PC-3 (cell line): ENCODE results near the gene GALNT18.

Experiments used
- CTCF ChIP-seq: fragments of 300-600 bp; sonication (generic); conservative IDR thresholded peaks from 2 replicates; pipeline ENCODE4 v1.5.1; 2017; ENCODE audit warnings: antibody characterized with exemption, low read depth, mild to moderate bottlenecking, low read length
- EZH2 ChIP-seq: fragments of 300-600 bp; sonication (generic); IDR thresholded peaks from one replicate; pipeline ENCODE4 v1.6.1; 2017; ENCODE audit warnings: antibody characterized with exemption, mild to moderate bottlenecking, low read length; ENCODE audit not compliant: unreplicated experiment
- EZH2phosphoT487 ChIP-seq: fragments of 300-600 bp; sonication (generic); IDR thresholded peaks from 2 replicates; pipeline ENCODE4 v1.6.1; 2018; ENCODE audit warnings: mild to moderate bottlenecking, antibody characterized with exemption, low read length, borderline replicate concordance

- TF ChIP-seq CTCF (no peak), EZH2 (no peak), EZH2phosphoT487 (no peak)
Measured at GRCh38 chr11:11356842-11357241, 265.0 kb downstream of the GALNT18 start.
